HFFc6 (cell line): ENCODE results near the gene STON2. TPM values are rescaled to one million over a fixed set of nuclear protein-coding genes. Genes with fewer than 3 reads are reported as not detected.
A peak's percentile ranks its signal among the peaks of the same experiment; 100 is the strongest.

ENCODE experiments used
- DNase-seq: peaks from one replicate; pipeline ENCODE4 v3.0.0-alpha.2; 2018
- H3K27ac Mint-ChIP-seq: 2 replicates; pipeline ENCODE4 v1.8.0; 2020; ENCODE audit warnings: mild to moderate bottlenecking, mixed read lengths
- H3K27me3 Mint-ChIP-seq: 2 replicates; pipeline ENCODE4 v1.8.0; 2021; ENCODE audit warnings: mild to moderate bottlenecking, moderate library complexity, mixed read lengths; ENCODE audit not compliant: insufficient read depth
- H3K36me3 Mint-ChIP-seq: 2 replicates; pipeline ENCODE4 v1.8.0; 2021; ENCODE audit warnings: low read depth, mixed read lengths
- H3K4me1 Mint-ChIP-seq: 2 replicates; pipeline ENCODE4 v1.8.0; 2020; ENCODE audit warnings: low read depth, mixed read lengths
- H3K4me3 Mint-ChIP-seq: 2 replicates; pipeline ENCODE4 v1.8.0; 2020; ENCODE audit warnings: mild to moderate bottlenecking, moderate library complexity, mixed read lengths
- H3K9me3 Mint-ChIP-seq: 2 replicates; pipeline ENCODE4 v1.8.0; 2020; ENCODE audit warnings: mild to moderate bottlenecking, mixed read lengths
- total RNA-seq, 6 experiments: library from RNA; stranded (reverse); fragmentation: NEBNext Ultra II Directional; extraction: Animal tissue kit (Norgen Biotek cat#: 25700); gene quantifications; 2 replicates in 1 of 6; 3 replicates in 5 of 6; pipeline ENCODE4 v1.2.3, GENCODE V29; 2021
- TF ChIP-seq, protein P1 (sequence below): fragments of 200-600 bp; sonication (generic); IDR thresholded peaks from 2 replicates; pipeline ENCODE4 v1.5.0; 2021; ENCODE audit warnings: antibody characterized with exemption, mild to moderate bottlenecking

STON2 gene
- total RNA-seq, 6 experiments from 2014 or later = not detected

DNA sequence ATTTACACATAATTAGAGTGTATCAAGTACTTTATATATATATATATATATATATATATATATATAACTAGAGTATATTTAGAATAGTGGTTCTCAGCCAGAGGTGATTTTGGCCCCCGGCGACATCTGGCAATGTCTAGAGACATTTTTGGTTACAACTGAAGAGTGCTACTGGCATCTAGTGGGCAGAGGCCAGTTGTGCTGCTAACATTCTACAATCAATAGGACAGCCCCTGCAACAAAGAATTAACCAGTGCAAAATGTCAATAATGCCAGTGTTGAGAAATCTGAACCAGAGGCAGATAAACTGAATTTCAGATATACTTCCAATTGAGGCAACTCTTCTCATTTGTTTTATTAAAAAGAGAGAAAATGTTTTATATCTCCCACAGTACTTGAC is 188.3 kb downstream of the STON2 start:
- no peak overlapping the region; the same call in 1 of the 2 replicates for H3K27ac Mint-ChIP-seq

More for the DNA sequence above, 188.3 kb downstream of the STON2 start:
- DNase-seq = peak; percentile 30
- Mint-ChIP-seq H3K9me3 (no peaks in the 10 kb centered on the region), H3K27me3 (no peaks in the 10 kb centered on the region), H3K36me3 (peaks cover 30% of the 10 kb centered on the region), H3K4me3 (no peak overlapping the region), H3K4me1 (peaks cover 18% of the 10 kb centered on the region)
- TF ChIP-seq, protein P1, sequence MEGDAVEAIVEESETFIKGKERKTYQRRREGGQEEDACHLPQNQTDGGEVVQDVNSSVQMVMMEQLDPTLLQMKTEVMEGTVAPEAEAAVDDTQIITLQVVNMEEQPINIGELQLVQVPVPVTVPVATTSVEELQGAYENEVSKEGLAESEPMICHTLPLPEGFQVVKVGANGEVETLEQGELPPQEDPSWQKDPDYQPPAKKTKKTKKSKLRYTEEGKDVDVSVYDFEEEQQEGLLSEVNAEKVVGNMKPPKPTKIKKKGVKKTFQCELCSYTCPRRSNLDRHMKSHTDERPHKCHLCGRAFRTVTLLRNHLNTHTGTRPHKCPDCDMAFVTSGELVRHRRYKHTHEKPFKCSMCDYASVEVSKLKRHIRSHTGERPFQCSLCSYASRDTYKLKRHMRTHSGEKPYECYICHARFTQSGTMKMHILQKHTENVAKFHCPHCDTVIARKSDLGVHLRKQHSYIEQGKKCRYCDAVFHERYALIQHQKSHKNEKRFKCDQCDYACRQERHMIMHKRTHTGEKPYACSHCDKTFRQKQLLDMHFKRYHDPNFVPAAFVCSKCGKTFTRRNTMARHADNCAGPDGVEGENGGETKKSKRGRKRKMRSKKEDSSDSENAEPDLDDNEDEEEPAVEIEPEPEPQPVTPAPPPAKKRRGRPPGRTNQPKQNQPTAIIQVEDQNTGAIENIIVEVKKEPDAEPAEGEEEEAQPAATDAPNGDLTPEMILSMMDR = peak; percentile 70

Other genes with a start within 250 kb of the STON2 start
- 10 to 100 TPM; 37.6 to 47.6 (median 40.3) TPM for gene GTF2A1, start 179.4 kb downstream of the STON2 start, total RNA-seq
- gene SEL1L, start 133.5 kb upstream of the STON2 start, total RNA-seq = 100 to 1,000 TPM in 1 of 6 experiments, 10 to 100 TPM in 5; 84.1 to 101 (median 98.4) TPM